IPS-18a (cell line): ENCODE measurements around the gene ZNF571.

Source experiments
- H3K27ac ChIP-seq: one replicate; pipeline ENCODE4 v1.5.1; 2013; ENCODE audit warnings: low read length
- H3K27me3 ChIP-seq: one replicate; pipeline ENCODE4 v1.6.1; 2013; ENCODE audit warnings: mild to moderate bottlenecking, low read length; ENCODE audit not compliant: control insufficient read depth, insufficient read depth
- H3K36me3 ChIP-seq: one replicate; pipeline ENCODE4 v1.6.1; 2013; ENCODE audit warnings: low read depth, low read length; ENCODE audit not compliant: control insufficient read depth
- H3K4me1 ChIP-seq: one replicate; pipeline ENCODE4 v1.6.1; 2013; ENCODE audit warnings: low read depth, low read length; ENCODE audit not compliant: control insufficient read depth
- H3K4me3 ChIP-seq: one replicate; pipeline ENCODE4 v1.5.1; 2013; ENCODE audit warnings: low read length
- H3K9ac ChIP-seq: one replicate; pipeline ENCODE4 v1.6.1; 2013; ENCODE audit warnings: mild to moderate bottlenecking, low read length, moderate library complexity
- H3K9me3 ChIP-seq: one replicate; pipeline ENCODE4 v1.6.1; 2013; ENCODE audit warnings: low read depth, low read length; ENCODE audit not compliant: control insufficient read depth

Gene ZNF571

DNA sequence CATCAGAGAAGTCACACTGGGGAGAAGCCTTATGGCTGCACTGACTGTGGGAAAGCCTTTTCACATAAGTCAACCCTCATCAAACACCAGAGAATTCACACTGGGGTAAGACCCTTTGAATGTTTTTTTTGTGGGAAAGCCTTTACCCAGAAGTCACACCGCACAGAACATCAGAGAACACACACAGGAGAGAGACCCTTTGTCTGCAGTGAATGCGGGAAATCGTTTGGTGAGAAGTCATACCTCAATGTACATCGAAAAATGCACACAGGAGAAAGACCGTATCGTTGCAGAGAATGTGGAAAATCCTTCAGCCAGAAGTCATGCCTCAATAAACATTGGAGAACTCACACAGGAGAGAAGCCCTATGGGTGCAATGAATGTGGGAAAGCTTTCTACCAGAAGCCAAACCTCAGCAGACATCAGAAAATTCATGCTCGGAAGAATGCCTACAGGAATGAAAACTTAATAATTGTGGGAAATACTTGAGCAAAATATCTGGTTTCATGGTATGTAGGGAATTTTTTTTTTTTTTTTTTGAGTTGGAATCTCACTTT is 57.1 kb downstream of the ZNF571 start:
- Histone ChIP-seq H3K27ac (no peak overlapping the region), H3K4me1 (no peaks in the 10 kb centered on the region), H3K36me3 (peaks cover 43% of the 10 kb centered on the region), H3K27me3 (no peaks in the 10 kb centered on the region), H3K9ac (no peak overlapping the region), H3K9me3 (peaks cover 68% of the 10 kb centered on the region), H3K4me3 (no peak overlapping the region)

GRCh38 chr19:37519890-37520289 is 74.7 kb downstream of the ZNF571 start:
- Histone ChIP-seq H3K36me3 (peaks cover 22% of the 10 kb centered on the region), H3K9ac (no peak overlapping the region), H3K9me3 (no peaks in the 10 kb centered on the region)

More at GRCh38 chr19:37519890-37520289, 74.7 kb downstream of the ZNF571 start:
- Histone ChIP-seq H3K27ac (no peak overlapping the region), H3K4me1 (no peaks in the 10 kb centered on the region), H3K27me3 (no peaks in the 10 kb centered on the region), H3K4me3 (no peak overlapping the region)
